NT2/D1 (cell line): ENCODE measurements around the gene GNG7.

Source experiments
- SUZ12 ChIP-seq: IDR thresholded peaks from 2 replicates; pipeline ENCODE4 v1.6.1; 2011; ENCODE audit not compliant: insufficient read length, insufficient read depth; ENCODE audit errors: extremely low read depth
- YY1 ChIP-seq: IDR thresholded peaks from 2 replicates; pipeline ENCODE4 v1.6.1; 2011; ENCODE audit not compliant: insufficient read length, insufficient read depth

DNA sequence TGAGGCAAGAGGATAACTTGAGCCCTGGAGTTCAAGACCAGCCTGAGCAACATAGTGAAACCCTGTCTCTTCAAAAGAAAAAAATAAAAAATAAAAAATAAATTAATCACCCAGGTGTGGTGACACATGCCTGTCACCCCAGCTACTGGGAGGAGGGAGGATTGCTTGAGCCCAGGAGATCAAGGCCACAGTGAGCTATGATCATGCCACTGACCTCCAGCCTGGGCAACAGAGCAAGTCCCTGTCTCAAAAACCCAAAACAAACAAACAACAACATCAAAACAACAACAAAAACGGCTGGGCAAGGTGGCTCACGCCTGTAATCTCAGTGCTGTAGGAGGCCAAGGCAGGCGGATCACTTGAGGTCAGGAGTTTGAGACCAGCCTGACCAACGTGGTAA lies 41.6 kb upstream of the GNG7 start:
- TF ChIP-seq YY1 (no peak), SUZ12 (no peak)
